Activated CD4-positive, alpha-beta T cell treated with anti-CD3 and anti-CD28 coated beads, Interleukin-2, Interleukin-6, amounts not matched to agents 100 ng/mL and 50 ng/mL, durations not matched to agents 16 hours and 8 hours (primary cell): ENCODE data around the gene RASGRP3.
A peak's percentile ranks its signal among the peaks of the same experiment; 100 is the strongest.

Source experiments
- DNase-seq: peaks from one replicate; pipeline ENCODE4 v3.0.0-alpha.2; 2020

Gene RASGRP3

GRCh38 chr2:33494155-33494779 is 17.8 kb downstream of the RASGRP3 start:
- peak; percentile 56 for DNase-seq

GRCh38 chr2:33494877-33495641 is 18.6 kb downstream of the RASGRP3 start:
- DNase-seq = no peak

DNA sequence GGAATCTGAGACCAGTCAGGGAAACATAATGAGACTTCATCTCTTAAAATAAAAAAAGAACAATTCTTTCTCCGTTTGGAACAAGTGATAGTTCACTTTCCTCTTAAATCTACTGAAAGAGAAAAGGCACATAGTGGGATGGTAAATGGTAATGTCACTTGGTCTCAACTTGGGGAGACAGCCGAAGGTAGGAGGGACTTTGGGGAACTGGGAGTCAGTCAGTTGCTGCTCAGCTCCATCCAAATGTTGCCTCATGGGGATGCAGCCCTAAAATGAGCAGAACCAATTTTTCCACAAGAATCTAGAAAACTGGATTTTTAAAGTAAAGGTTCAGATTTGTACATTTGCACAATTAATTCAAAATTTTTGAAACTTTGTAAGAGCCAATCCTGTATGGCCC is 19.2 kb downstream of the RASGRP3 start:
- DNase-seq = no peak

DNA sequence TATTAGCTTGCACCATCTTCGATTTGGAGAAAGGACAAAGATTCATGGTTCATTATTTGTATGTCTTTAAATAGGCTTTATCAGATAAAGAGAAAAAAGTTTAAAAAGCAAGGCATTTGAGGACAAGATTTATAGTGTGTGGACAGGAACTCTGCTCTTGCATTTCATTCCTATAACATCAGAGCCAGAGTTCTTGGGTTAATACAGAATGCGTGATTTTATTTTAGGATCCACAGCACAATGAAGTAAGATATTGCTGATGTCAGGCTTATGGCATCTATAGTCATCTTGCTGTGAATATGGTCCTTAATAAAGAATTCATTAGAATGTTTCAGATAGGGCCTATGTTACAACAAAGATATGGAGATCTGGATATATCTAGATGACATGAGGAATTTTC is 19.7 kb downstream of the RASGRP3 start:
- no peak for DNase-seq

GRCh38 chr2:33496726-33497125 is 20.3 kb downstream of the RASGRP3 start:
- DNase-seq = no peak

DNA sequence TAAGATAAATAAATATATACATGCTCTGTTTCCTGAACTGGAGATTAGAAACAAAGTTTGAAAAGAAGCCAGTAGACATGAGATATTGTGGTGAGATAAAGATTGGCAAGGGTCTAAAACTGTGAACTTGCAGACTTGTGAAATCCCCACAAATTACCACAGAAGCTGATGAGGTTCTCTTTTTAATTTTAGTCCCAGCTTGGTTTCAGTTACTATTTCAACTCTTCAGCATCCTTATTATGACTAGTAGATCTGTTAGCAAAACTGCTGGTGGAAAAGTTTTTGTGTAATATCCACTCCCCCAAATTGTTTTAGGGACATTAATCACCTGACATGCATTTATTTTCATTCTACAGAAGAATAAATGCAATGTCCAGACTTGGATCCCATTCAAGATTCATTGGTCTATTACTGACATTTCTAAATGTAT is 20.8 kb downstream of the RASGRP3 start:
- DNase-seq = peak; percentile 80

DNA sequence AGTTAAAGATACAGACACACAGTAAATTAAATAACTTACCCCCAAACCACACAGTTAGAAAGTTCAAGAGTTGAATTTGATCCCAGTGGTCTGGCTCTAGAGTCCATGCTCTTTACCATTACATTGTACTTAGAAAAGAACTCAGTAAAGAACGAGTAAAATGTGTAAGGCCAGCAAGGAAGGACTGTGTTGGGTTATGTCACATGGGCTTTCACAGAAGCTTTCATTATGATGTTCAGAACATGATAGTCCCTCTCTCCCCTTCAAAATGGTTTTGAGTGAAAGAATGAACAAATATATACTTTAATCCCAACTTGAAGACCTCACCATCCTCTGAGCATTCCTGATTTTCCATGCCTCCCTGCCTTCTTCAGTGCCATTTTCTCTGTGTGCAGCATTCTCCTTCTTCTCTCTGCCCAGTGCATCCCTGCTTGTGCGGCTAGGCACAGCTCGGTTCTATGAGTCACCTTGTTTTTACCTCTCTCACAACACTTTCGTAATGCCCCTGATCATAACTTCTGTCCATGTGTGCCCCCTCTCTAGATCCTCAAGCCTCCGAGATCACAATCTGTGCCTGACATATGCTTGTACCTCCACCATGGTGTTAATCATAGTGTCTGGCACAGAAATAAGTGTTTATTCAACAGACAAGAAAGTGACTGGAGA is 22.0 kb downstream of the RASGRP3 start:
- peak; percentile 38 for DNase-seq

GRCh38 chr2:33500177-33500576 is 23.7 kb downstream of the RASGRP3 start:
- DNase-seq = no peak

- no peak for DNase-seq
Measured at GRCh38 chr2:33502025-33502424, 25.6 kb downstream of the RASGRP3 start.

GRCh38 chr2:33503002-33503401 is 26.6 kb downstream of the RASGRP3 start:
- DNase-seq = no peak

DNA sequence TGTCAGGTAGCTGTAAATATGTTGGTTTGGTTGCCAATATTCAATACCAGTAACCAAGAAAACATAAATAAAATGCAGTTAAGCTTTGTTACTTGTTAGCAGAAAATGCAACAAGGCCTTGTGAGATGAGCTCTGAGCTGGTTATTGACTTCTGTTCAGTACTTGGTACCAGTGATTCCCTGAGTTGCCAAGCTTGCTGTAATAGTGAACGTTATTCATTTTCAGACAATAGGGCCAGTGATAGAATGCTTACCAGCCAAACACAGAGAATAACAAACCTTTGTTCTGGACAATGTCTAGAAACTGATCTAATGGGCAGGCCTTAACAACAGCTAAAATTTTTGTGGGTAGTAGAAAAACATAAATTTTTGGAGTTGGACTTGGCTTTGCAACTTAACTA is 29.5 kb downstream of the RASGRP3 start:
- no peak for DNase-seq

GRCh38 chr2:33509908-33510585 is 33.6 kb downstream of the RASGRP3 start:
- no peak for DNase-seq

DNA sequence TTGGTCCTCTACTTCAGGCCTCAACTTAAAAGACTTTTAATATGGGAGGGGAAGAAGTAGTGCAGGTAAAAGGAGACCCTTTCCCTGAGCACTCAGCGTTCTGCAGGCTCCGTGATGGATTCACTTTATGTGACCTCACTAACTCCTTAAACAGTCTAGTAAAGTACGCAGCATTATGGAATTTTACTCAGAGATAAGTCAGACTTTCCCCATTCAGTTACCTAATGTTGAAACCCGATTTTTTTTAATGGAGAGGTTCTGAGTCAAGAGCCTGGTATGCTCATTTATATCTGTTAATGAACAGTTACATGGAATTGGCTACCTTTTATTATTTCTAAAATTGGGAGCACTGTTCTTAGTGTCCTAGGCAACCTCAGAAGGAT is 34.1 kb downstream of the RASGRP3 start:
- no peak for DNase-seq

DNA sequence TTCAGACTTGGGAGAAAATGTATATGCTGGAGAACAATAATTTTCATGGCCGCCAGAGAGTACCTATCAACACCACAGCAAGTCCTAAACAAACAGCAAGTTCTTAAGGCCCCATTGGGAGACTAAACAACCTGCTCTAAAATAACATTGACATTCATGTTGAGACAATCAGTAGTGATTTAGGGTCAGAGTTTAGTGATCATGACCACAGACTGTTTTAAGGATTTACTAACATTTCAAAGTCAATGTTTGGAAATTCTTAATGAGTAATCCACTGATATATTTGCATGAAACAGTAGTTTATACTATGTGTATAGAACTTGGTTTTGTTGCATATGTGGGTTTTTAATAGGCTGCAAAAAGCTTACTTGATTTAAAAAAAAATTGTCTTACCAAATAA is 34.7 kb downstream of the RASGRP3 start:
- DNase-seq = no peak

- DNase-seq = no peak
Measured at GRCh38 chr2:33512112-33512511, 35.7 kb downstream of the RASGRP3 start.

- DNase-seq = no peak
Measured at GRCh38 chr2:33513480-33513879, 37.0 kb downstream of the RASGRP3 start.

DNA sequence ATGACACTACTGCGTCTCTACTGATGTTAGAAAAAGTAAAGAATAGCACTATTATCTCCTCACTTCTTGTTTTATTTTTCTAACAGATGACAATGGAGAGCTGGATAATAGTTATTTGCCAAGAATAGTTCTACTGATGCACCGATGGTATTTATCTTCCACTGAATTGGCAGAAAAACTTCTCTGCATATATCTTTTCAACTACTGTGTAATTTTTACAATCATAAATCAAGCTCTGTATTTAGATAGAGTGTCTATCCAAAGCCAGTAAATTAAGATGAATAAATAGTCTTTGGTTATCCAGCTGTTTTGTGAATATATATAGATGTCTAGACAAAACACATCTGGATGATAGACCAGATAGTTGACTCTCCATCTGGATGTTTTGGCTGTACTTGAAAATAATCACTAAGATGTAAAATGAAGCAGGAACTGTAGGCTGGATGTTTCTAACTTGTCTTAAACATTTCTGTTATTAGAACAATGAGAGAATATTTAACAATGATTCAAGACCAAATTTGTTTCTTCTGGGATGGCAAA is 40.1 kb downstream of the RASGRP3 start:
- no peak for DNase-seq

GRCh38 chr2:33518200-33518599 is 41.8 kb downstream of the RASGRP3 start:
- DNase-seq = no peak

GRCh38 chr2:33518929-33519328 is 42.5 kb downstream of the RASGRP3 start:
- DNase-seq = no peak

- DNase-seq = no peak
Measured at GRCh38 chr2:33521791-33522281, 45.4 kb downstream of the RASGRP3 start.

- DNase-seq = no peak
Measured at GRCh38 chr2:33522576-33522975, 46.1 kb downstream of the RASGRP3 start.

- DNase-seq = no peak
Measured at GRCh38 chr2:33525666-33526065, 49.2 kb downstream of the RASGRP3 start.

DNA sequence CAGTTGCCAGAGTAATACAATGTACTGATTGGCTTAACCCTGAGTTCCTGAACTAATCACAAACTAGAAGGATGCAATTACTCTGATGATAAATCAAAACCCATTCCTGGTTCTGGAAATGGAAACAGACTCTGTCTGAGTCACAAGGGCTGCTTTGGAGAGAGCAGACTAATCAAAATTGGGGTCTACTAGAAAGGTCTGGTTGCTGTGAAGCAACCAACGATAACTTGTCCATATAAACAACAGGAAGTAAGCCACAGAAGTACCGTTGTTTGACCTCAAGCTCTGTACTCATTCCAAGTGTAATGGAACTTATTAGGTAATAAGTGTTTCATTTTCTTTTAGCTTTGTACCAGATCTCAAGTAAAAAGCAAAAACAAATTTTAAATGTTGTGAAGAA is 49.7 kb downstream of the RASGRP3 start:
- peak; percentile 27 for DNase-seq
